ENCODE results near the gene ANKS1B. TPM values are rescaled to one million over a fixed set of nuclear protein-coding genes. Genes with fewer than 3 reads are reported as not detected.

ANKS1B gene
- total and polyA plus RNA-seq, 2 of the 4 experiments (the other 2 are of a cell fraction) = 0.17 to 0.18 TPM

- Histone ChIP-seq H4K8ac (ENCODE audit: low read depth in 2 of 2, low read length in 2 of 2) (no peak overlapping the region), H3K23ac (ENCODE audit: low read depth, low read length) (no peak overlapping the region), H4K5ac (ENCODE audit: low read depth, low read length) (no peak overlapping the region), H4K20me1 (ENCODE audit: insufficient read depth, low read length) (no peaks in the 10 kb centered on the region), H3K27ac (ENCODE audit: insufficient read depth, low read length) (no peak overlapping the region), H3K14ac (replicated peaks; ENCODE audit: low read depth, low read length) (no peak overlapping the region), H4K91ac (ENCODE audit: insufficient read depth, low read depth, low read length) (no peak overlapping the region), H3K4me2 (ENCODE audit: low read depth, low read length) (no peak overlapping the region), H3K79me1 (ENCODE audit: low read depth in 1 of 2, low read length in 2 of 2) (no peaks in the 10 kb centered on the region), H2BK20ac (ENCODE audit: low read depth, low read length) (no peak overlapping the region), H2AK9ac (replicated peaks; ENCODE audit: low read depth, low read length, poor library complexity) (no peak overlapping the region), H3K36me3 (ENCODE audit: control insufficient read depth, insufficient read depth, low read length) (no peaks in the 10 kb centered on the region), H3K18ac (ENCODE audit: low read depth, low read length) (no peak overlapping the region), H3K56ac (ENCODE audit: extremely low read depth, insufficient read depth, low read length) (no peak overlapping the region), H2BK120ac (ENCODE audit: low read depth, low read length) (no peak overlapping the region), H3K4ac (ENCODE audit: low read depth, low read length) (no peak overlapping the region), H2BK5ac (ENCODE audit: low read depth, low read length, poor library complexity, severe bottlenecking) (no peak overlapping the region), H3K9me3 (ENCODE audit: control insufficient read depth, insufficient read depth, low read length) (peaks cover 10% of the 10 kb centered on the region), H2BK15ac (ENCODE audit: low read depth, low read length) (no peak overlapping the region), H2AFZ (replicated peaks; ENCODE audit: low read length, poor library complexity) (no peak overlapping the region), H3K27me3 (ENCODE audit: control insufficient read depth, insufficient read depth, low read length) (no peaks in the 10 kb centered on the region), H3K9ac (ENCODE audit: low read depth, low read length) (no peak overlapping the region), H3K9me1 (ENCODE audit: insufficient read depth, low read length) (no peaks in the 10 kb centered on the region), H3K4me3 (ENCODE audit: insufficient read depth, low read depth, low read length) (no peak overlapping the region), H3K4me1 (ENCODE audit: control insufficient read depth, insufficient read depth, low read length) (no peaks in the 10 kb centered on the region), H2AK5ac (ENCODE audit: low read depth, low read length) (no peak overlapping the region)
- in situ Hi-C loops (cut with MboI; ENCODE audit: low sequenced_read_pairs) (no loop called here), dilution Hi-C loops (cut with HindIII; ENCODE audit: low sequenced_read_pairs, unreplicated experiment) (no loop called here), intact Hi-C loops (cut with micrococcal nuclease) (no loop called here)
- ChIA-PET CTCF (interaction anchor here (0.7 kb wide), 1 partner anchor 8 kb away, joined by 3 read pairs; no protein-coding TSS in a partner anchor), POLR2A (ENCODE audit: unreplicated experiment) (no interaction called here)
- WGBS, 2 experiments (ENCODE audit: extremely low coverage in 2 of 2, insufficient read length in 1 of 2) = 51% methylated on average over 3 of the region's 5 CpGs; no CpG with 5 or more reads in 1 of the 2 experiments
- TF ChIP-seq BHLHE40 (IDR thresholded peaks at IDR 0.05; ENCODE audit: low read depth, low read length) (no peak), CTCF (conservative IDR thresholded peaks at IDR 0.05; ENCODE audit: low read depth, low read length) (no peak), CHD1 (IDR thresholded peaks at IDR 0.05; ENCODE audit: low read depth, low read length) (no peak), MXI1 (IDR thresholded peaks at IDR 0.05; ENCODE audit: borderline replicate concordance, low read depth, low read length) (no peak), NFE2L2 (IDR thresholded peaks at IDR 0.05; ENCODE audit: low read depth, low read length) (no peak), RFX5 (IDR thresholded peaks at IDR 0.05; ENCODE audit: low read depth, low read length) (no peak), POLR2A (IDR thresholded peaks at IDR 0.05; ENCODE audit: low read depth, low read length) (no peak), RCOR1 (IDR thresholded peaks at IDR 0.05; ENCODE audit: insufficient replicate concordance, low read length) (no peak), MAFK (IDR thresholded peaks at IDR 0.05; ENCODE audit: low read depth, low read length) (no peak), ELK1 (IDR thresholded peaks at IDR 0.05; ENCODE audit: borderline replicate concordance, low read depth, low read length) (no peak)
- BruUV-seq (replicated peaks) = no TSS peak
- ATAC-seq (ENCODE audit: low read depth) (no peak), DNase-seq (no peak)
These were observed 771.7 kb downstream of the ANKS1B start for GRCh38 chr12:99213047-99213446.

Measured in IMR-90 (cell line).